GM21515 (cell line): ENCODE measurements around the gene NDFIP2.
A peak's percentile ranks its signal among the peaks of the same experiment; 100 is the strongest.

Experiments used
- ATAC-seq: cut with Tn5 transposase; IDR thresholded peaks from one replicate; pipeline ENCODE4 v1.9.1; 2021; ENCODE audit not compliant: unreplicated experiment

NDFIP2 gene, protein sequence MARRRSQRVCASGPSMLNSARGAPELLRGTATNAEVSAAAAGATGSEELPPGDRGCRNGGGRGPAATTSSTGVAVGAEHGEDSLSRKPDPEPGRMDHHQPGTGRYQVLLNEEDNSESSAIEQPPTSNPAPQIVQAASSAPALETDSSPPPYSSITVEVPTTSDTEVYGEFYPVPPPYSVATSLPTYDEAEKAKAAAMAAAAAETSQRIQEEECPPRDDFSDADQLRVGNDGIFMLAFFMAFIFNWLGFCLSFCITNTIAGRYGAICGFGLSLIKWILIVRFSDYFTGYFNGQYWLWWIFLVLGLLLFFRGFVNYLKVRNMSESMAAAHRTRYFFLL

DNA sequence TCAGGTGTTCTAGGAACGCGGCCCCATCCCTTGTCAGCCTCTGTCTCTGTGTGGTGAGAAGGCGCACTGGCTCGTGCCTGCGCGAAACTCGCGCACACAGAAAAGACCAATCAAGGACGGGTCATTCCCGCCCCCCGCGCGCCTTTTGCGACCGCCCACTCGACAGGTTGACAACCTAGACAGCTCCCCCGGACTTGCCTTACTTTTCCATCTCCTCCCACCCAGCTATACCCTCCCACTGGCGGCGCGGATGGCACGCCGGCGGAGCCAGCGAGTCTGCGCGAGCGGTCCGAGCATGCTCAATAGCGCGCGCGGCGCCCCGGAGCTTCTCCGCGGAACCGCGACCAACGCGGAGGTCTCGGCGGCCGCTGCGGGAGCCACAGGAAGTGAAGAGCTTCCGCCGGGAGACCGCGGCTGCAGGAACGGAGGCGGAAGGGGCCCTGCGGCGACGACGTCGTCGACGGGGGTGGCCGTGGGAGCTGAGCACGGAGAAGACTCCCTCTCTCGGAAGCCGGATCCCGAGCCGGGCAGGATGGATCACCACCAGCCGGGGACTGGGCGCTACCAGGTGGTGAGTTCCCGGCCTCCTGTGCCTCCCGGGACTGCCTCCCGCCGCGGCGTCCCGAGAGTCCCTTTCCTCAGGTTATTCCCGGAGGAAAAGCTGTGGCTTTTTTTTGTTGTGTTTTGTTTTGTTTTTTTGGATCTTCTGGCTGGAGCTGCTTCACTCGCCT, at the start of gene NDFIP2:
NDFIP2 (plus strand) TSS at position 202 of the 731 bp plus-strand sequence; CDS start at position 251, 49 bp downstream.
- peak; percentile 89 for ATAC-seq

DNA sequence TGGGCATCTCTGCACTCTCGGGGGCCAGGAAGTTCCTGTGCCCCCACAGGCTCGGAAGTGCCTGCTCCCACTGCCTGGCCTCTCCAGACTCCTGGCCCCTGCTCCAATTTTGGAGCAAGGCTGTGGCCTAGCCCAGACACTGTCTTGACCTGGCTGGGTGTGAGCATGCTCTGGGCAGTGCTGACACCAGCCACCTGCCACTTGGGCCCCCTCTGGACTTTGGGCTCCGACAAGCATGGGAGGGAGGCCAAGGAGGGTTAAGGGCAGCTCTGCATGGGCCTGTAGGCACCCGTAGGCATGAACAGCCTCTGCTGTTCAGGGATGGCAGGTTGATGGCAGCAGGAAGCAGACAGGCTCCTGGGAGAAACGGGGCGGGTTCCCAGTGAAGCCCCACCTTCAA, 48.9 kb upstream of the NDFIP2 start:
- ATAC-seq = no peak

DNA sequence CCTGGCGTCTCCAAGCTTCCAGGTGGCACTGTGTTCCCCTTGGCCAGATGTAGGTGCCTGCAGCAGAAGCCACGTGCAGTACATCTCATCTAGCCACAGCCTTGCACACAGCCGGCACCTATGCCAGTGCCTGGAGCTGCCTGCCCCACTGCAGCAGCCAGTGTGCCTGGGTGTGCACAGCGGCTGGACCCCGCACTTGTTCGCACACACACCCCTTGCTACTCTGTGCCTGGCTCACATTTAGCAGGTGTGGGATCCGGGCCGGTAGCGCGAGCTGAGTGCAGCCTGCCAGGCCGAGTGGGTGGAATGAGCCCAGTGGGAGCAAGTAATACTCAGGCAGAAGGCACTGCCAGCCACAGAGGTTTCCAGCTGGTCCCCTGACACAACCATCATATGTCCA, 48.0 kb upstream of the NDFIP2 start:
- no peak for ATAC-seq

DNA sequence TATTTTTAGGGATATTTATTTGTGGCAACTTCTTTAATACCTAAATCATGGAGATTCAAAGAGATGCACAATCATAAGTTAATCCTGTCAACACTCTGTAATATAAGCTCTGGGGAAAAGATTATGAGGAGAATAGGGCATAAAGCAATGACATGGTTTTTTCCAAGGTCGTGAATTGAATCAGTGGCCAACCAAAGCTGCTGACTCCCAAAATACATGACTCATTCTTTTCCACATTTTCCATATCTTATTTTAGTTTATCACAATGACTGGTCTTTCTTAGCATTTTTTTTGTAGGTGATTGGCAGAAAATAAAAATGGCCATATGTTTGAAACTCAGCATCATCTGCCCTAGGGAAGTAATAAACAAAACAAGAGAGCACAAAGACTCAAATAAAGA, 46.4 kb upstream of the NDFIP2 start:
- no peak for ATAC-seq

DNA sequence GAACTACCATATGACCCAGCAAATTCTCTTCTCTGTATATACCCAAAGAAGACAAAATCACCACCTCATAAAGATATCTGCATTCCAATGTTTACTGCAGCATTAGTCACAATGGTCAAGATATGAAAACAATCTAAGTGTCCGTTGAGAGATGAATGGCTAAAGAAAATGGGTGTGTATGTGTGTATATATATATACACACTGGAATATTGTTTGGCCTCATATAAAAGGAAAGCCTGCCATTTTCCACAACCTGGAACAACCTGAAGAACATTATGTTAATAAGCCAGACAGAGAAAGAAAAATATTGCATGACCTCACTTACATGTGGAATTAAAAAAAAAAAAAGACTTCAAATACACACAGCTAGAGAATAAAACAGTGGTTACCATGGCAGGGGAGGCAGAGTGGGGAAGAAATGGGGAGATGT, 45.4 kb upstream of the NDFIP2 start:
- no peak for ATAC-seq

DNA sequence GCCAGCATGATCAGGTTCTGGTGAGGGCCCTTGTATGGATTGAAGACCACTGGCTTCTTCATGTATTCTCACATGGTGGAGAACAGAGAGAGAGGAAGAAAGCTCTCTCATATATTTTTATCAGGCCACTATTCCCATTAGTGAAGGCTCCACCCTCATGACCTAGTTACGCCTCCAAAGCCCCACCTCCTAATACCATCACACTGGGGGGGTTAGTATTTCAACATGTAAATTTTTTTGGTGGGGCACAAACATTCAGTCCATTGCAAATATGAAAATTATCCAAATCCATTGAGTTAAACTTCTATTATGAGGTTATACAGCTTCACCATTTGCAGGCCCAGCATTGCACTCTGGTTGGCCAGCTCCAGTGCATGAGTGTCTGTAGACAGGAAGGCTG, 41.7 kb upstream of the NDFIP2 start:
- ATAC-seq = no peak

DNA sequence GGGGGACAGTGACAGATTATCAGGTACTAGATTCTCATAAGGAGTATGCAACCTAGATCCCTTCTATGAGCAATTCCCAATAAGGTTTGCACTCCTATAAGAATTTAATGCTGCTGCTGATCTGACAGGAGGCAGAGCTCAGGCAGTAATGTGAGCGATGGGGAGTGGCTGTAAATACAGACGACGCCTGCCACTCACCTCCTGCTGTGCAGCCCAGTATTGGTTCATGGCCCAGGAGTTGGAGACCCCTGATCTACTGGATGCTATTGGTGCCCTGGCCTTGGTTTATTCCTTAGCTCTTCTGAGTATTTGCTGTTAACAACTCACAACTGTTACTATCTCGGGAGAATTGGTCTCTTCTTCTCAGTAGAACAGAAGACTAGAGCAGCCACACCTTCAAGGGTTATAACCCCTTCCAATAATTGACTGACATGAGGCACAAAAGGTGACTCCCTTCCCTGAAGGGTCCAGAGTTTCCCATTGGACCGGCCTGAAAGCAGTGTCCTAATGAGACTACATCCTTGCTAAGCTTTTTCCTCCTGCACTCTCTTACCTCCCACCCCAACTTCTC, 39.9 kb upstream of the NDFIP2 start:
- ATAC-seq = no peak

DNA sequence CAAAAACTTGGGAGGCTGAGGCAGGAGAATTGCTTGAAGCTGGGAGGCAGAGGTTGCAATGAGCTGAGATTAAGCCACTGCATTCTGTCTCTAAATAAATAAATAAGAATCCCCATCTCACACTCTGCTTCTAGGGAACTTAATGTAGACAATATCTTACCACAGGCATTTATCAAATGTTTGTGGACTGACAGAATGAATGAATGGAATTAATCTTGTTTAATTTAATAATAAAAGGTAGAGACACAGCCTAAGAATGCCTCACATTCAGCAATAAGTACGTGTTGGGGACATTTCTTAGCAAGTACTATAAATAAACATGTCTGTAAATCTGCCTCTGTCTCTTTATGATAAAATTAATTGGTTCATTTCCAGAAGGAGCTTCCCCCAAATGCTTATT, 38.7 kb upstream of the NDFIP2 start:
- ATAC-seq = no peak

DNA sequence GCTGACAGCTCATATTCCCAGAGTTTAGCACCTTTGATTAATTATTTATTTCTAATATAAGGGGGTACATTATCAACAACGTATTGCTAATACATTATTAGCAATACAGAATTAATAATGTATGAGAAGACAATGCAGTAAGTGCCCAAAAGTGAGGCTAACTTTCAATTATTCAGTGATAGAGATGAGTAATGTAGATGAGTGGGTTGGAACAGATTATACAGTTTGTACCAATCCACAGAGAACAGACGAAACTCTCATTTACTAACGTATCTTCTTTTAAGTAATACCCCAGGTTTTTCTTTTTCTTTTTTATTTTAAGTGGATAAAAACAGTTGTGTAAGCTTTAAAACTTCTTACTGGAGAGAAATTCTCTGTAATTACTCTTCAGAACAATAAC, 38.2 kb upstream of the NDFIP2 start:
- ATAC-seq = no peak

DNA sequence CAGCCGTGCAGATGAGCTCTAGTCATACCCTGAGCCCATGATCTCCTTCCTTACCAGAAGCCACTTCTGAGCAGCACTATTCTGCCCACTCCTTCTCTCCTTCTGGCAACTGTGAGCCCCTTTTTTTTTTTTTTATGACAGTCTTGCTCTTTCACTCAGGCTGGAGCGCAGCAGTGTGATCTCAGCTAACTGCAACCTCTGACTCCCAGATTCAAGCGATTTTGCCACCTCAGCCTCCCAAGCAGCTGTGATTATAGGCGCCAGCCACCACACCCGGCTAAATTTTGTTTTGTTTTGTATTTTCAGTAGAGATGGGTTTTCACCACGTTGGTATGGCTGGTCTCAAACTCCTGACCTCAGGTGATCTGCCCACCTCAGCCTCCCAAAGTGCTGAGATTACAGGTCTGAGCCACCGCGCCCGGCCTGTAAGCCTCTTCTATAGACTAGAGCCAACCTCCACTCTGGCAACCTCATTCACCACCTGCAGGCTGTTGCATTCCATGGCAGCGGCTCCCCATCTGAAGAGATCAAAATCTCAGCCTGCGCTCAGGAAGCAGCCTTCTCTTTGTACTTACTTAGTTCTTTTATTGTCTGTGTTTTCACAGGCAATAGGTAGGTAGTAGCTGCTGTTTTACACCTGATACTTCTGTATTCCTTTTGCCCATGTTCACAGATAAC, 34.8 kb upstream of the NDFIP2 start:
- ATAC-seq = no peak

DNA sequence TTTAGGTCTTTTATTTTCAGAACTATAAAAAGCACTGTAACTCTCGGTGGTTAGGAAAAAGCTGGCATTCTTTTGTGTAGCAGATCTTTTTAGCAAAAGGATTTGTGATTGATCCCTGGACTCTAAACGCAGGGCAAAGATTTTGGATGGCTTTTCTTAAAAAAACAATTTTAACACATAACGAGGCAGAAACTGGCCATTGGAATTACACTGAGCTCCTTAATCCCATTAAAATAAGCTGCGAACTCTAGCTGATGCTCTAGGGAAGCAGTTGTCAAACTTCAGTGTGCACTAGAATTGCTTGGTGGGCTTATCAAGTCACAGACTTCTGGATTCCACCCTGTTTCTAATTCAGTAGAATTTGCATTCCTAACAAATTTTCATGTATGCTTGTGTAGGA, 33.8 kb upstream of the NDFIP2 start:
- no peak for ATAC-seq

DNA sequence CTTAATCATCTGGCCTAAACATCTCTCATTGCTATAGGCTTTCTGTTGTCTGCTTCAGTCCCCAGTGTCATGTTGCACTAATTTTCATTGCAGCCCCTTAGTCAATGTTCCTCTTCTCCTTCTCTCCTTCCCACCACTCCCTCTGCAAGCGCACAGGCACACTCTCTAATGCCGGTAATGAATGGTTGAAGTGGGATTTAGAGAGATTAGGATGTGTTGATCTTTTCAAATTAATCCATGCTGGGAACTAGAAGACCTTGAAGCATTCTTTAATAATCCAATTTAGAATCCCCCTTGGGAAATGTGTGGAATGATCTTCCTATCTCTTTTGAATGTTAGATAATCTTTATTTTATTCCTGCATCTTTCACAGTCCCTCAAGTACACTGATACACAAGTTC, 33.2 kb upstream of the NDFIP2 start:
- no peak for ATAC-seq

DNA sequence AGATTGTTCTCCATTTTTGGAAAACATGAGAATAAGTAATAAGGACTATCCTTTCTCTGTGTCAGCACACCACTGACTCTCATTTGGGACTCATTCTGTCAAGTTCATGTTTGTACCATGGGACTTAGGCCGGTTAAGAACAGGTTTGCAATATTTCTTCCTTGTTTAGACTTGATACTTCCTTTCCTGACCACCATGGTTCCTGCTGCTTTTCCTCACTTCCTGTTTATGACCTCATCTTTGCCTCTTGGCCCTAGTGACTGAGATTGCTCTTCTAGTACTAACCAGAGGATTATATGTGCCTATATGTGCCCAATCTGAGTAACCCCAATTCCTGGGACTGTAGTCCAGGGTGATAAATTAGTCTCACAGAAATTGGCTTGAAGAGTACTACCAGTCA, 32.5 kb upstream of the NDFIP2 start:
- ATAC-seq = no peak

DNA sequence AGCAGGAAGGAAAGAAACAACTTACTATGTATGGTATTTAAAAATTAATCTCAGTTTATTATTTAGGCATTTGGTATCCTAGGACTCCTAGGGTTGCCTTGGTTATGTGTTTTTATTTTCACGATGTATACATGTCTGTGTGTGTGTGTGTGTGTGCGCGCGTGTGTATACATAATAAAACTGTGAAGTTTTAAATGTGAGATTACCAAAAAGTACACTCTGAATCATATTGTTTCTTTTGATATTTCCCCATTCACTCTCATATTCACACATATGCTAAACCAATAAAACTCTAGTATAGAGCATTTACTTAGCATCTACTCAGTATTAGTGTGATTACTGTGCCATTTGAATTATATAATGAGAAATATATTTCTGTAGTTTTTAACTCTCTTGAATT, 30.8 kb upstream of the NDFIP2 start:
- no peak for ATAC-seq

DNA sequence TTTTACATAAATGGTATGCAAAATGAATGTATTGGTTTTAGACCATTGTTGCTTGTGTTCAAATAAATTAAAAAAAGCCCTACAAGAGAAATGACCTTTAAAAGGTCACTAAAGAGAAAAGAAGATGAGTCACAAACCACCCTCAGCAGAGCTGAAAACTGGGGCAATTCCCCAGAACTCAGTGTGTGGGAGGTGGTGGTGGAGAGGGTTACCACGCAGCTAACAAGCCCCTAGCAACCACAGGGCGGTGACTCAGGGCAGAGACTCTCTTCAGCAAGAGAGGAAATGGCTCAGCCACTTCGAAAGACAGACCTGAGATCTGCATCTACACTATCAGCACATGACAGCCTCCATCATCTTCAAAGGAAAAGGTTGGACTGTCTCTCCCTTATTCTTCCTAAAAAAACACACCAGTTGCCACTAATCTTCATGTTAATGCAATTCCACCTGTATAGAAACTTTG, 29.4 kb upstream of the NDFIP2 start:
- ATAC-seq = peak; percentile 99

DNA sequence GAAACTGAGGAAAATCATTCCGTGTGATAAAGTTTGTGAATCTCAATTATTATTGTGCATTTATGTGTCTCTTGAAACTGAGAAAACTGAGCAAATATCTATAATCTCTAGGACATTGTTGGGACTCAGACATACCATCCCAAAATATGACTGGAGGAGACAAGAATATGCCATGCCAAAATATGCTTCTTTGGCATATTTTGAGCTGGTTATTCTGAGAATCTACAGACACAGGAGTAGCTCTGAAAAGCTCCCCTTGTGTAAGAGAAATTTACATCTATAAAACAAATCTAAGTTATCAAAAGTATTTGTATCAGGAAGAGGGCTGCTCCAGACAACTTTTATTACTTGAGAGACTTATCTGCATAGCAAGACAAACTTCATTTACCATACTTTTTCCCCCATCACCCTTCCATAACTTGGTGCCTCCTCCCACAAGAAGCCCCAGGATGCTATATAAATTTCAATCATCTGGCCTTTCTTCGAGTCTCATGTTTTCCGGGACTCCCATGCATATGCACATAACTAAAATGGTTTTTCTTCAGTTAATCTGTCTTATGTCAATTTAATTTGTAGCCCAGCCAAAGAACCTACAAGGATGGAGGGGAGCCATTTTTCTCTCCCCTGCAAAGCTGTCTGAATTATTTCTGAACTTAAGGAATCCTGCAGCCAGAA, 28.6 kb upstream of the NDFIP2 start:
- ATAC-seq = no peak

DNA sequence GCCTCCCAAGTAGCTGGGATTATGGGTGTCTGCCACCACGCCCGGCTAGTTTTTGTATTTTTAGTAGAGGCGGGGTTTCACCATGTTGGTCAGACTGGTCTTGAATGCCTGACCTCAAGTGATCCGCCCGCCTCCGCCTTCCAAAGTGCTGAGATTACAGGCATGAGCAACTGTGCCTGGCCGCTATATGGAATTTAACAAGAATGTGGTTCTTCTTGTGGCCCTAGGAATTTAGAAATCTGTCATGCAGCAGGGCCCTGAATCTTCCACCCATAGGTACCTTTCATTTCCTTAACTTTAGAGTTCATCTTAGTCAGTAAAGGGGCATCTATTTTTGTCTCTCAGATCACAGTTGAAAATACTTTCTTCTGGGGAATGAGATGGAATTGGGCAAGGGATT, 25.6 kb upstream of the NDFIP2 start:
- no peak for ATAC-seq

DNA sequence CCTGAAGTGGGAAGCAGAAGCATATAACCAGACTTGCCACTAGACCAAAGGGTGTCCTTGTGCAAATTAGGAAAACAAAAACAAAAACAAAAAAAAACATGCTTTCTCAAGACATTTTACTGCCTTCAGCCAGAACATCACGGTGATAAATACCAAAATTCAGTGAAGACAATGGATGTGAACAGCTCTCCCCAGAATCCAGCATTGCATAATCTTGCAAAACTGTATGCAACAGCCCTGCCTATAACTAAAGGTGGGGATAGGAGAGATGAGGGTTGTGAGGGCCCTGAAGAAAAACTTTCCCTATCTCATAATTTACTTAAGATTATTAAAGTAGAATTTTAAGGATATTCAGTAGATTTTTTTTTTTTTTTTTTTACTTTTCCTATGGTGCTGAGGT, 24.9 kb upstream of the NDFIP2 start:
- no peak for ATAC-seq

DNA sequence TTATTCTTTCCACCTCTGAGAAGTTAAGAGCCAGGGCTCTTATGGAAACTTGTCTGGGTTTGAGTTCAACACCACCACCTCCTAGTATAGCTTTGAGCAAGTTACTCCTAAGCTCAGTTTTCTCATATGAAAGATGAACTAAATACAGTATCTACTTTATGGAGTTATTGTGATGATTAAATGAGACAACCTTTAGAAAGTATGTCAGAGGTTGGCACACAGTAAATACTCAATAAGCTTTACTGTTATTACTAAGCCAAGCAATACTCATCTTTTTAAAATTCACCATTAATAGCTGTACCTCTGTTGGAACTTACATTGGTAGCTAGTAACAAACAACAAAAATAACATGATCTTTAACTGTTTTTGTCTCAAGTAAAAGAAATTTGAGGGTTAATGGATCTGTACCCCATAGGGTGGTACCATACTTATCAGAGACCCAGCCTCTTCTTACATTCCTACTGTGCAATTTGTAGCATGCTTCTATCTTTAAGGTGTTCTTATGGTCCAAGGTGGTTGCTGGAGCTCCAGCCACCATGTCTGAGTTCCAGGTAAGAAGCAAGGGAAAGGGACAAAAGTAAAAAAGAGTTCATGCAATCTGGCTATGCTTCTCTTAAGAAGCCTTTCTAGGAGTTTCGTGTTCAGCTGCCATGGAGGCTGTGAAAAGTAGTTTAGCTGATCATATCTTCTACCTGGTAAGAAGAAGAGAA, 24.1 kb upstream of the NDFIP2 start:
- ATAC-seq = no peak

DNA sequence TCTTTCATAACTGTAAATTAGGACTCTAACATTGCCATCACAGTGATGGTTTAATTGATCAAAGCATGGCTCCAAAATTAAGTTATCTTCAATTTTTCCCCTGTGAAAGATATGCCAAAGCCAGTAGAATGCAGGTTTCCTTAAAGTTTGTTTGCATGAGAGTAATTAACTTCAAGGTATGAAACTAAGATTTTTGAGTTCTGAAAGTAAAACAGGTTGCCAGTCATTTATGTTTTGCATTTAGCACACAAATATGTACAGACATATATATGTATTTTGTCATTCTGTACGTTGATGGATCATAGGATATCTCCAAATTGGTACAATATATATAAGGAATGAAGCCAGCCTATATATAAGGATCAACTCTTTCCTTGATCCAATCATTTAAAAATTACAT, 23.6 kb upstream of the NDFIP2 start:
- no peak for ATAC-seq
